ENCODE results near the gene MEGF11. TPM values are rescaled to one million over a fixed set of nuclear protein-coding genes. Genes with fewer than 3 reads are reported as not detected.
"Not testable (repeated sequence)": the region's sequence is repeated elsewhere in the genome, so short reads cannot be mapped to it uniquely, and the experiment has no call there.

MEGF11 gene
- total and polyA plus RNA-seq, 4 donors = 0.16 to 1.5 (median 0.50) TPM

GRCh38 chr15:65877749-65878148, 375.8 kb downstream of the MEGF11 start:
- Histone ChIP-seq H3K9me3 (ENCODE audit: control insufficient read depth in 4 of 4, insufficient read depth in 3 of 4, low read length in 3 of 4) (no peaks in the 10 kb centered on the region), H3K36me3 (ENCODE audit: control insufficient read depth in 4 of 4, insufficient read depth in 4 of 4, low read length in 4 of 4) (peaks cover 17 to 35% (median 20%) of the 10 kb centered on the region in 4 donors), H3K27me3 (ENCODE audit: control insufficient read depth in 3 of 3, insufficient read depth in 3 of 3, low read length in 2 of 3) (no peaks in the 10 kb centered on the region), H3K4me3 (no peak overlapping the region), H3K9ac (ENCODE audit: insufficient read depth in 1 of 2, low read length in 2 of 2) (no peak overlapping the region), H3K27ac (ENCODE audit: low read depth in 1 of 2, low read length in 1 of 2) (no peak overlapping the region), H3K4me1 (ENCODE audit: control insufficient read depth in 5 of 5, insufficient read depth in 5 of 5, low read length in 5 of 5) (peaks cover 0 to 6% (median 2%) of the 10 kb centered on the region in 5 donors)
- WGBS, 2 donors = 89 to 91% methylated on average over 3 of the region's 3 CpGs
- DNase-seq (no peak), ATAC-seq (ENCODE audit: insufficient read depth, low FRiP score) (no peak)
- no peak for TF ChIP-seq CTCF (IDR thresholded peaks at IDR 0.05; ENCODE audit: control extremely low read depth, extremely low read depth)

GRCh38 chr15:65875458-65875857, 378.1 kb downstream of the MEGF11 start:
- H3K36me3 ChIP-seq (ENCODE audit: control insufficient read depth in 4 of 4, insufficient read depth in 4 of 4, low read length in 4 of 4) = peaks cover 13 to 32% (median 16%) of the 10 kb centered on the region in 4 donors

GRCh38 chr15:65873256-65873655, 380.3 kb downstream of the MEGF11 start:
- TF ChIP-seq CTCF (IDR thresholded peaks at IDR 0.05; ENCODE audit: control extremely low read depth, extremely low read depth) = no peak
- Histone ChIP-seq H3K27me3 (ENCODE audit: control insufficient read depth in 3 of 3, insufficient read depth in 3 of 3, low read length in 2 of 3) (no peaks in the 10 kb centered on the region), H3K4me3 (no peak overlapping the region), H3K36me3 (ENCODE audit: control insufficient read depth in 4 of 4, insufficient read depth in 4 of 4, low read length in 4 of 4) (peaks cover 6 to 17% (median 15%) of the 10 kb centered on the region in 4 donors), H3K9me3 (ENCODE audit: control insufficient read depth in 4 of 4, insufficient read depth in 3 of 4, low read length in 3 of 4) (no peaks in the 10 kb centered on the region), H3K4me1 (ENCODE audit: control insufficient read depth in 5 of 5, insufficient read depth in 5 of 5, low read length in 5 of 5) (peaks cover 0 to 10% (median 6%) of the 10 kb centered on the region in 5 donors), H3K27ac (ENCODE audit: low read depth in 1 of 2, low read length in 1 of 2) (no peak overlapping the region), H3K9ac (ENCODE audit: insufficient read depth in 1 of 2, low read length in 2 of 2) (no peak overlapping the region)
- DNase-seq (peak in 1 of 3 donors; percentile 13), ATAC-seq (ENCODE audit: insufficient read depth, low FRiP score) (no peak)

More at GRCh38 chr15:65875458-65875857, 378.1 kb downstream of the MEGF11 start:
- Histone ChIP-seq H3K9me3 (ENCODE audit: control insufficient read depth in 4 of 4, insufficient read depth in 3 of 4, low read length in 3 of 4) (no peaks in the 10 kb centered on the region), H3K27ac (ENCODE audit: low read depth in 1 of 2, low read length in 1 of 2) (peak overlapping the region in 1 of 2 donors; percentile 47), H3K27me3 (ENCODE audit: control insufficient read depth in 3 of 3, insufficient read depth in 3 of 3, low read length in 2 of 3) (no peaks in the 10 kb centered on the region), H3K4me1 (ENCODE audit: control insufficient read depth in 5 of 5, insufficient read depth in 5 of 5, low read length in 5 of 5) (peaks cover 0 to 10% (median 6%) of the 10 kb centered on the region in 5 donors), H3K9ac (ENCODE audit: insufficient read depth in 1 of 2, low read length in 2 of 2) (no peak overlapping the region), H3K4me3 (no peak overlapping the region)
- no peak for DNase-seq
- WGBS, 2 donors = 88 to 90% methylated on average over 1 of the region's 1 CpG
- no peak for TF ChIP-seq CTCF (IDR thresholded peaks at IDR 0.05; ENCODE audit: control extremely low read depth, extremely low read depth)
- ATAC-seq (ENCODE audit: insufficient read depth, low FRiP score) = no peak

- peaks cover 0 to 10% (median 6%) of the 10 kb centered on the region in 5 donors for H3K4me1 ChIP-seq (ENCODE audit: control insufficient read depth in 5 of 5, insufficient read depth in 5 of 5, low read length in 5 of 5)
- H3K27ac ChIP-seq (ENCODE audit: low read depth in 1 of 2, low read length in 1 of 2) = peak overlapping the region in 1 of 2 donors; percentile 35
- H3K9me3 ChIP-seq (ENCODE audit: control insufficient read depth in 4 of 4, insufficient read depth in 3 of 4, low read length in 3 of 4); H3K9ac ChIP-seq (ENCODE audit: insufficient read depth in 1 of 2, low read length in 2 of 2); DNase-seq; H3K27me3 ChIP-seq (ENCODE audit: control insufficient read depth in 3 of 3, insufficient read depth in 3 of 3, low read length in 2 of 3); H3K4me3 ChIP-seq; ATAC-seq (ENCODE audit: insufficient read depth, low FRiP score): not testable (repeated sequence)
- 85 to 87% methylated on average over 5 of the region's 5 CpGs for WGBS, 2 donors
- peaks cover 4 to 11% (median 10%) of the 10 kb centered on the region in 4 donors for H3K36me3 ChIP-seq (ENCODE audit: control insufficient read depth in 4 of 4, insufficient read depth in 4 of 4, low read length in 4 of 4)
These were observed 381.0 kb downstream of the MEGF11 start for GRCh38 chr15:65872596-65872995.

DNA sequence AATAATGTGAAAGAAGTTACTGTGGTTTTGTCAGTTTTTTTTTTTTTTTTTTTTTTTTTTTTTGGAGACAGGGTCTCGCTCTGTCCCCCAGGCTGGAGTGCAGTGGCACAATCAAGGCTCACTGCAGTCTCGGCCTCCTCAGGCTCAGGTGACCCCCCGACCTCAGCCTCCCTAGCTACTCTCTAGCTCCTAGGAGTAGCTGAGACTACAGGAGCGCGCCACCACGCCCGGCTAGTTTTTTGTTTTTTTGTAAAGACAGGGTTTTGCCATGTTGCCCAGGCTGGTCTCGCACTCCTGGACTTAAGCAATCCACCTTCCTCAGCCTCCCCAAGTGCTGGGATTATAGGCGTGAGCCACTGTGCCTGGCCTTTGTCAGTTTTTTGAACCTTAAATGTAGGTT, 381.7 kb downstream of the MEGF11 start:
- Histone ChIP-seq H3K27ac (ENCODE audit: low read depth in 1 of 2, low read length in 1 of 2) (peak overlapping the region; percentile 26 to 30), H3K4me1 (ENCODE audit: control insufficient read depth in 5 of 5, insufficient read depth in 5 of 5, low read length in 5 of 5) (peaks cover 0 to 10% (median 6%) of the 10 kb centered on the region in 5 donors)
- not testable (repeated sequence) for H3K9me3 ChIP-seq (ENCODE audit: control insufficient read depth in 4 of 4, insufficient read depth in 3 of 4, low read length in 3 of 4); H3K36me3 ChIP-seq (ENCODE audit: control insufficient read depth in 4 of 4, insufficient read depth in 4 of 4, low read length in 4 of 4); H3K9ac ChIP-seq (ENCODE audit: insufficient read depth in 1 of 2, low read length in 2 of 2); H3K4me3 ChIP-seq; H3K27me3 ChIP-seq (ENCODE audit: control insufficient read depth in 3 of 3, insufficient read depth in 3 of 3, low read length in 2 of 3); ATAC-seq (ENCODE audit: insufficient read depth, low FRiP score); DNase-seq
- WGBS, 2 donors = 72 to 78% methylated on average over 9 of the region's 9 CpGs
